HT-29 (cell line): ENCODE data around the gene MGAT4C. TPM values are rescaled to one million over a fixed set of nuclear protein-coding genes. Genes with fewer than 3 reads are reported as not detected.

Experiments
- DNase-seq: peaks from one replicate; pipeline ENCODE4 v3.0.0-alpha.2; 2015; ENCODE audit warnings: low spot score
- total RNA-seq: library from RNA; depleted of rRNA; stranded (reverse); fragments of >200 nt; shearing (Covaris generic); gene quantifications from 2 replicates; pipeline ENCODE4 v1.2.3, GENCODE V29; 2014

MGAT4C gene
- total RNA-seq, 1 experiment from 2014 or later = not detected

DNA sequence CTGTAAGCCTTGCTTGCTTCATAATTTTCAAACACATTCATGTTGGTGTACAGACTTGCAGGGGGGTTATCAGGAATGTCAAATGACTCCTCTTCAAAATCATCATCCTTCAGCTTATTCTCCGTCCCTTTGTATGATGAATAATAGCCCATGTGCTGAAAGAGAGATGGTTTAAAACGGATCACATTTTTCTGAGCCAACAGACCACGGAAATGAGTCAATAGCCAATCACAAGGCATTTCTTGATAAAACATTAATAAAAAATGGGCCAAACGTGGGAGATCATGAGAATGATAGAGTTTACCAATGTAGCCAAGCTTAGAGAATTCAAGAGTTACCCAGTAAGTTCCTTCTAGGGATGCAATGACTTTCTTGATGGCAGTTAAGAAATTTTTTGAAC, 276.6 kb downstream of the MGAT4C start:
- no peak for DNase-seq

DNA sequence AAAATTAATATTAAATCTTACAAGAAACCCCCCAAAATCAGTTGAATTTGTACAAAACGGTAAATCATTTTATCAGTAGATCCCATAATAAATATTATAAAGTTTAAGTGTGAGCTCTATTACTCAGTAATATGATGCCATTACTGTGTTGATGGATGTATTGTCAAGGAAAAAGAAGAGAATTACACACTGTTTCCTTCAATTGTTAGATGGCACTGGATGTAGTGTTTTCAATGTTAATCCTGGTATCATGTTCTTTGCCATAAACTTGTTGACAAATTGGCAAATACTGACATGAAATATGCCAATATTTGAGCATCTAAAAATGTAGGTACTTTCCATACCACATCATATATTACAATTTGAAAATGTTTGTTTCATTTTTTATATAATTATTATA, 280.5 kb downstream of the MGAT4C start:
- DNase-seq = no peak

DNA sequence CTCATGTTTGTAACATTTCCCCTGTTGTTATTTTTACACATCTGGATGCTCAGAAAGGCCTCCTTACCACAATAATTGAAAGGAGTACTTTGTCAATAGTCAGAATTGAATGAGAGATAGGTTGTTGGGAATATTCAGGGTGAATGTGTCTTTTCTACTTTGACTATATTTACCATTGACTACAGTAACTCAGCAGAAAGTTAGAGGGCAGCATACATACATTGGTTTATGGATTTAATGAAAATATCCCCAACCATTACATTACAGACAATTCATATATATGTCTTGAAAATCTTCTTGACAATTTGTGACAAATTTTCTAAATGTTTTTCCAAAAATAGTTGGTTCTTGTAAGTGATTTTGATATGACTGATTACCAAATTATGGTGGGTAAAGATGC, 284.4 kb downstream of the MGAT4C start:
- DNase-seq = no peak

- DNase-seq = no peak
Observed at GRCh38 chr12:85968606-85969005, 287.6 kb downstream of the MGAT4C start.

GRCh38 chr12:85963326-85963725, 292.9 kb downstream of the MGAT4C start:
- no peak for DNase-seq

DNA sequence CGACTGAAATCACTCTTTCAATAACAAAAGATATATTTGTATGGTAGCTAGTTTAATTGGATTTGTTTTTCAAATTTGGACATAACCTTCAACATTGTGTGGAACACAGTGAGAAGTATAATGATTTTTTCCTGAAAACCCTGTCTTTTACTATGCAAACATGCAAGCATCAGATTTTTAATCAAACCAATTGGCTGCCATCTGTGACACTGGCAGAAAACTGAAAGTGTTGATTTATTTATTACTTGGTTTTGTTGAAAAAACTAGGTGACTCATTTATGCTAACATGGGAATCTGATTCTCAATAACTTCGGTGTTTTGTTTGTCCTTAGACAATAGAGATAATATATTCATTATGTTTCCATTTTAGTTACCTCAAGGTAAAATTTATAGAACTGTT, 300.1 kb downstream of the MGAT4C start:
- no peak for DNase-seq

DNA sequence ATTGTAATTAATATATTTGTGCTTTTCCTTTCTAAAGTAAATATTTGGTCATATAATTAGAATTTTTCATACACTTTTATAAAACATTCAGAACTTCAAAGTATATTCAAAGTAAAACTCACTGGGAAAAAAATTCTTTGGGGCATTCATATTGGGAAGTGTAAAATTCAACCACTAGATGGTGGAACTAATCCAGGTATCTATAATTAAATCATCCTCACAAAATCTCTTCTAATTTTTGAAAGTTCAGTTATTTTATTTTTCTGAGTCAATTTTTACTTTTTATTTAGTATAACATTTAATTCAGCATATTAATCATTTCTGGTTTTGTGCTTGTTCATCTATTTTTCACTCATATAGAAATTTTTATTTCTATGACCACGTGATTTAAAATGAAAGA, 301.1 kb downstream of the MGAT4C start:
- DNase-seq = peak; percentile 6

- peak; percentile 67 for DNase-seq
Observed at GRCh38 chr12:85951823-85952222, 304.4 kb downstream of the MGAT4C start.

DNA sequence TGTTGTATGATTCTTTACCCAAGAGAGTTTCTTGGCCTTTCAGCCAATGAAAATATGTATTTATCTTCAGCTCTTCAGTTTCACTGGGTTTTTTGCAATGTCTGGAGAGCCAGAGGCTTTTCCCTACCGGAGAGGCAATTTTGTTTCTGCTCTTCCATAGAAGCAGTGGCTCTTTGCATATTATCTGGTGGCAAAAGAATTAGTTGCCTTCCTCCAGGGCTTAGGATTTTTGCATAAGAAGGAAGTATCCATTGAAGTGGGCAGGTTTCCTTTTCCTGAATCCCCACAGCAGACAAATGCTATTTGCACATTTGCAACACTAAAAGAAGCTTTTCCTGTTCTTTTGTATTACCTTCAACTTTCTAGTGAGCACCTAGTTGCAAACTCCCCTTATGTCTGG, 306.9 kb downstream of the MGAT4C start:
- no peak for DNase-seq

- no peak for DNase-seq
Observed at GRCh38 chr12:85948340-85948739, 307.9 kb downstream of the MGAT4C start.

DNA sequence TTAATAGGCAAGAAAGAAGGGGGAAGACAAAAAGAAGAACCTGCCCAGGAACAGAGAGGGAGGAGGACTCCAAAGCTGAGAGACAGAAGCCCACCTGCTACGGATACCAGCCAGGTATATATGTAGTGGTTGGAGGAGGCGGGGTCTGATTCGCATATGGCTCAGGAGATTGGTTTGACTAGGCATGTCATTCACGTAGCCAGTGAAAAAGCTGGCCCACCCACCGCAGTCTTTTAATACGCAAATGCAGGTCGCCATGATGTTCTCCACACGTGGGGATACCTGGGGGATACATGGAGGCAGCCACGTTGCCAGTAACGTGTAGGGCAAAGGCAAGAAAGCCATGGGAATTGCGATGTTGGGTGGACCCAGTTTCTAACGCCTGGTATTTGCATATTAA, 308.9 kb downstream of the MGAT4C start:
- DNase-seq = no peak

GRCh38 chr12:85946375-85946774, 309.8 kb downstream of the MGAT4C start:
- DNase-seq = no peak

DNA sequence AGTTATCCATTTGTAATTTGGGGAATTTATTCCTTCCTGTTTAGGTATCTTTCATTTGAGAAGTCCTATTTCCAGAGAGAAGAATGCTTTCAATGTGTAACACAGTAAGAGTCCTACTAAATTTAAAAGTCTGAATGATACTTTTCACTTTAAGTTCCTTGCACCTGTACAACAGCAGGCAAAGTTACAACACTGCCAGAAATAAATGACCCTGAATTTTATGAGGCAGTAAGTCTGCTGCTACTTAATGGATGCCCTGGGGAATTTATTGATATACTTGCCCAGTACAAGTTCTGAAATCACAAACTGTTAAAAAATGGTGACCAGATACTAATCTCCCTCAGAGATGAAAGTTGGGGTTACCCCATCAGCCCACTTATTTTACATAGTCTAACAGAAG, 329.0 kb downstream of the MGAT4C start:
- no peak for DNase-seq

DNA sequence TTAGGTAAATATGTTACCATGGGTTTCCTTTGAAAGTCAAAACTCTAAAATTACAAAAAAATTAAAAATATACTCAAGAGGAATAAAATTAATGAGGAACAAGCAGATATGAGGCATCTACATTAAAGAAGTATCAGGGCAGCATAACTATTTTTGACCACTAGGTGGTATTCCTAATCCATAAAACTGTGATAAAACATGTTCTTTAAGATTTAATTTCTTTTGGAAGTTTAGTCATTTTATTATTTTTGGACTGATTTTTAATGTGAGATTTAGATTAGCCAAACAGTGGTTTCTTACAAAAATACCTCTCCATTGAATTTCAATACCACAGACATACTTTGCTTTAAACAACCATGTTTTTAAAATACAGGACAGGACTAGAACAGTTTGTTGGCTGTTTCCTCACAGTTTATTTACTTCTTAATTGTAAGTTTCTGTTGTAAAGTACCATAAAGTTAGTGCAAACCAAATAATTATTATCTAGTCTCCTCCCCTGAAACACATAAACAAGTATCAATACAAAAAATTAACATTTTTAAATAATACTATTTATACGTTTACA, 332.3 kb downstream of the MGAT4C start:
- peak; percentile 43 for DNase-seq

DNA sequence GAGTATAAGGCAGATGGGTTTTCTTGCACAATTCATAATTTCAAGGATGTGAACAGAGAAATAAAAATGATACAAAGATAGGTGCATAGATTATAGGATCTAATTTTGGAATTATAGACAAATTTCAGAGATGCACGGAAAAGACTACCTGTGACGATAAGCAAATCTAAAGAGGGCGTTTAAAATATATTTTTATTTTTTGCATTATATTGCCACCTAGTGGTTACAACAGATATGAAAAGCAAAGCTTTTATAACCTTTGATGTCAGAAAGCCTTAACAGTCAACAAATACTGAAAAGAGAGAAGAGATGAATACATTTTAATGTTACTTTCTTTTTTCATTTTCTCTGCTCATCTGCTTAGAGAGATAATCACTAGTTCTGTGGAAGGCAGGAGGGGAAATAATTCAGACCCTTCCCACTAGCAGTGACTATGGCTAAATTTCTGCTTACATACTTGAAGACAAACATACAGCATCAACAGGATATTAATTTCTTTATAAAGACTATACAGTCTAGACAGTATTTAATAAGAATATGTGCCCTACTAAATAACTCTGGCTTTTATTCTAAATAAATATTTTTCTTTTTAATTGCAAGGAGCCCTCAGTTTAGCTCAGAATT, 335.8 kb downstream of the MGAT4C start:
- DNase-seq = peak; percentile 58
